HL-60 (cell line): ENCODE data around the gene BAZ2B.

Experiments
- GABPA ChIP-seq: IDR thresholded peaks from 2 replicates; pipeline ENCODE4 v1.6.1; 2012; ENCODE audit warnings: low read depth
- POLR2AphosphoS5 ChIP-seq: IDR thresholded peaks from 2 replicates; pipeline ENCODE4 v1.6.1; 2012; ENCODE audit warnings: low read depth
- SPI1 ChIP-seq: IDR thresholded peaks from 2 replicates; pipeline ENCODE4 v1.6.1; 2012; ENCODE audit warnings: low read depth, mild to moderate bottlenecking, borderline replicate concordance
- TF ChIP-seq, protein P1 (sequence below): IDR thresholded peaks from one replicate; pipeline ENCODE4 v1.5.1; 2011; ENCODE audit warnings: low read length, control low read depth, inconsistent platforms; ENCODE audit not compliant: insufficient read depth

- TF ChIP-seq GABPA (no peak), POLR2AphosphoS5 (no peak), SPI1 (no peak)
- TF ChIP-seq, protein P1, sequence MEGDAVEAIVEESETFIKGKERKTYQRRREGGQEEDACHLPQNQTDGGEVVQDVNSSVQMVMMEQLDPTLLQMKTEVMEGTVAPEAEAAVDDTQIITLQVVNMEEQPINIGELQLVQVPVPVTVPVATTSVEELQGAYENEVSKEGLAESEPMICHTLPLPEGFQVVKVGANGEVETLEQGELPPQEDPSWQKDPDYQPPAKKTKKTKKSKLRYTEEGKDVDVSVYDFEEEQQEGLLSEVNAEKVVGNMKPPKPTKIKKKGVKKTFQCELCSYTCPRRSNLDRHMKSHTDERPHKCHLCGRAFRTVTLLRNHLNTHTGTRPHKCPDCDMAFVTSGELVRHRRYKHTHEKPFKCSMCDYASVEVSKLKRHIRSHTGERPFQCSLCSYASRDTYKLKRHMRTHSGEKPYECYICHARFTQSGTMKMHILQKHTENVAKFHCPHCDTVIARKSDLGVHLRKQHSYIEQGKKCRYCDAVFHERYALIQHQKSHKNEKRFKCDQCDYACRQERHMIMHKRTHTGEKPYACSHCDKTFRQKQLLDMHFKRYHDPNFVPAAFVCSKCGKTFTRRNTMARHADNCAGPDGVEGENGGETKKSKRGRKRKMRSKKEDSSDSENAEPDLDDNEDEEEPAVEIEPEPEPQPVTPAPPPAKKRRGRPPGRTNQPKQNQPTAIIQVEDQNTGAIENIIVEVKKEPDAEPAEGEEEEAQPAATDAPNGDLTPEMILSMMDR, result no peak
Measured at GRCh38 chr2:159438284-159438683, 178.1 kb downstream of the BAZ2B start.
